K562 (cell line): ENCODE data around the gene MEGF9. TPM values are rescaled to one million over a fixed set of nuclear protein-coding genes. Genes with fewer than 3 reads are reported as not detected.

Experiments used
- ATAC-seq: fragments of 200-7000 bp; cut with Tn5 transposase; 3 replicates; pipeline ENCODE4 v1.9.1; 2020; ENCODE audit warnings: moderate library complexity
- BruUV-seq: library from RNA; stranded (reverse); fragments of 400-500 nt; replicated peaks from 2 replicates; lab custom pipeline; 2021; lab: Mats Ljungman, UMichigan
- CTCF ChIA-PET: fragments of 300-600 bp; formaldehyde crosslinking; extraction: SDS; loops from one replicate; lab custom pipeline; 2021; ENCODE audit warnings: low intra/inter-chr PET ratio; lab: Yijun Ruan, JAX
- POLR2A ChIA-PET: fragments of 300-600, 350-650 bp; sonication (Branson Sonifier 250); formaldehyde crosslinking; extraction: SDS; loops from one replicate; lab custom pipeline; 2021; ENCODE audit warnings: antibody characterized with exemption, inconsistent platforms; lab: Yijun Ruan, JAX
- DNase-seq, 4 experiments: peaks; one replicate each; pipeline versions ENCODE4 v3.0.0 to v3.0.0-alpha.2; 2011 to 2018; ENCODE audit warnings: low spot score in 3 of 4, mixed read lengths in 3 of 4; ENCODE audit errors: extremely low read depth in 1 of 4
- FAIRE-seq: peaks from 2 replicates; lab custom pipeline; 2011; peaks lifted over from hg19 to GRCh38; lab: Jason Lieb, UNC
- H2AFZ ChIP-seq: 2 replicates; pipeline ENCODE4 v1.6.0; 2011; ENCODE audit warnings: low read depth, low read length, control low read depth, inconsistent platforms
- H3K27ac ChIP-seq: fragments of 200-600 bp; 3 replicates; pipeline ENCODE4 v1.8.0; 2011; ENCODE audit warnings: low read depth, mild to moderate bottlenecking, control low read depth, inconsistent platforms, low read length, moderate library complexity, mixed read lengths; ENCODE audit errors: extremely low read depth
- H3K27me3 ChIP-seq, 2 experiments: fragments of 300-600 bp in 1 of 2; 2 replicates in 1 of 2; 3 replicates in 1 of 2; pipeline versions ENCODE4 v1.6.0 to v1.8.0; 2011; ENCODE audit warnings: inconsistent platforms in 2 of 2, low read length in 2 of 2, mild to moderate bottlenecking in 1 of 2, mixed read lengths in 1 of 2, moderate library complexity in 1 of 2; ENCODE audit not compliant: control insufficient read depth in 2 of 2, insufficient read depth in 2 of 2
- H3K36me3 ChIP-seq: fragments of 300-600 bp; 3 replicates; pipeline ENCODE4 v1.8.0; 2011; ENCODE audit warnings: mild to moderate bottlenecking, low read length, inconsistent platforms; ENCODE audit not compliant: control insufficient read depth, insufficient read depth
- H3K4me1 ChIP-seq, 2 experiments: fragments of 200-600 bp in 1 of 2; replicated peaks in 1 of 2; 2 replicates in 1 of 2; 3 replicates in 1 of 2; pipeline versions ENCODE4 v1.5.1 to v1.8.0; 2011; ENCODE audit warnings: inconsistent platforms in 2 of 2, low read length in 2 of 2, mild to moderate bottlenecking in 1 of 2, mixed read lengths in 1 of 2, moderate library complexity in 1 of 2; ENCODE audit not compliant: control insufficient read depth in 2 of 2, insufficient read depth in 2 of 2
- H3K4me2 ChIP-seq: 2 replicates; pipeline ENCODE4 v1.6.1; 2011; ENCODE audit warnings: low read length, control low read depth, inconsistent platforms, mixed read lengths; ENCODE audit not compliant: insufficient read depth
- H3K4me3 ChIP-seq: fragments of 200-600 bp; sonication (generic), shearing (Covaris generic); 2 replicates; pipeline ENCODE4 v1.5.1; 2016; ENCODE audit warnings: control low read depth, inconsistent platforms
- H3K79me2 ChIP-seq: fragments of 200-600 bp; 3 replicates; pipeline ENCODE4 v1.8.0; 2011; ENCODE audit warnings: low read length, inconsistent platforms; ENCODE audit not compliant: control insufficient read depth, insufficient read depth
- H3K9ac ChIP-seq, 2 experiments: 2 replicates each; pipeline versions ENCODE4 v1.6.0 to v1.6.1; 2011; ENCODE audit warnings: low read depth in 2 of 2, low read length in 2 of 2, control low read depth in 1 of 2, inconsistent platforms in 1 of 2, mild to moderate bottlenecking in 1 of 2, mixed read lengths in 1 of 2; ENCODE audit not compliant: insufficient read depth in 1 of 2
- H3K9me1 ChIP-seq: one replicate; pipeline ENCODE4 v1.6.0; 2011; ENCODE audit warnings: inconsistent platforms, mild to moderate bottlenecking, low read length, moderate library complexity; ENCODE audit not compliant: control insufficient read depth, insufficient read depth
- H3K9me3 ChIP-seq: replicated peaks from 2 replicates; pipeline ENCODE4 v1.5.1; 2011; ENCODE audit warnings: low read depth, low read length, inconsistent platforms; ENCODE audit not compliant: control insufficient read depth, insufficient read depth
- H4K20me1 ChIP-seq: replicated peaks from 2 replicates; pipeline ENCODE4 v1.6.1; 2011; ENCODE audit warnings: low read length, inconsistent platforms, mixed read lengths; ENCODE audit not compliant: control insufficient read depth, insufficient read depth
- ARID1B ChIP-seq: fragments of 450-650 bp; IDR thresholded peaks from 2 replicates; pipeline ENCODE4 v1.6.1; 2016; ENCODE audit warnings: antibody characterized with exemption, mild to moderate bottlenecking, inconsistent platforms
- CBFA2T2 ChIP-seq: fragments of 450-650 bp; conservative IDR thresholded peaks from 2 replicates; pipeline ENCODE4 v1.6.1; 2017; ENCODE audit warnings: mild to moderate bottlenecking
- CBFA2T3 ChIP-seq: fragments of 450-650 bp; IDR thresholded peaks from 2 replicates; pipeline ENCODE4 v1.6.1; 2017
- MXI1 ChIP-seq: IDR thresholded peaks from 2 replicates; pipeline ENCODE4 v1.6.1; 2011; ENCODE audit warnings: low read depth, mild to moderate bottlenecking, improper control_type of control experiment, low read length
- NFIC ChIP-seq: fragments of 450-650 bp; IDR thresholded peaks from 2 replicates; pipeline ENCODE4 v1.6.1; 2017; ENCODE audit warnings: mild to moderate bottlenecking, inconsistent platforms
- RBFOX2 ChIP-seq: fragments of 200-400 bp; formaldehyde crosslinking; IDR thresholded peaks from 2 replicates; pipeline ENCODE4 v1.6.1; 2017; ENCODE audit warnings: low read depth, mild to moderate bottlenecking, low read length, moderate library complexity
- TCF3 ChIP-seq: sonication (generic); formaldehyde crosslinking; IDR thresholded peaks from 2 replicates; pipeline ENCODE4 v1.4.0; 2020; ENCODE audit warnings: mild to moderate bottlenecking, missing genetic modification reagents
- TEAD4 ChIP-seq, 2 experiments: sonication (generic) in 1 of 2; formaldehyde crosslinking in 1 of 2; IDR thresholded peaks; 2 replicates each; pipeline versions ENCODE4 v1.6.1 to v1.8.0; 2012 to 2022; ENCODE audit warnings: borderline replicate concordance in 1 of 2, inconsistent platforms in 1 of 2, low read length in 1 of 2, mild to moderate bottlenecking in 1 of 2, missing genetic modification reagents in 1 of 2
- ZNF165 ChIP-seq: fragments of 250-450 bp; sonication (Bioruptor Pico); IDR thresholded peaks from 2 replicates; pipeline ENCODE4 v1.4.0; 2020; ENCODE audit warnings: borderline replicate concordance
- WGBS: fragments of 100-300 bp; shearing (Covaris generic); methylation state at CpG from one replicate; pipeline ENCODE4 v1.1.6; 2016; ENCODE audit warnings: low coverage, mixed read lengths; ENCODE audit not compliant: insufficient coverage; ENCODE audit errors: missing lambda C conversion rate; 5-methylcytosine and 5-hydroxymethylcytosine counted together
- in situ Hi-C: fragments of 300-500 bp; cut with MboI; formaldehyde crosslinking; loops from 4 replicates; pipeline ENCODE4 v1.15.0; 2018; ENCODE audit warnings: inconsistent platforms, mixed read lengths
- intact Hi-C: fragments of 100-400 bp; cut with micrococcal nuclease; formaldehyde crosslinking; loops from 2 replicates; pipeline ENCODE4 v1.14.2; 2022
- polyA plus RNA-seq, 8 experiments: library from polyadenylated mRNA; depleted of rRNA in 4 of 8; stranded (reverse) in 5 of 8; unstranded in 3 of 8; fragments of >200 nt; fragmentation: Nextera tagmentation in 2 of 8; fragmentation: Illumina TruSeq in 1 of 8; extraction: Ambion mirVana in 2 of 8; extraction: Trizol in 1 of 8; gene quantifications; 2 replicates each; pipeline versions ENCODE4 v1.2.1 to v1.2.3, GENCODE V29; 2011 to 2014; ENCODE audit warnings: inconsistent platforms in 1 of 8, missing spikeins in 1 of 8
- total RNA-seq, 7 experiments: library from RNA; depleted of rRNA in 6 of 7; stranded (reverse); fragments of >200 nt in 6 of 7; fragmentation: Illumina TruSeq in 2 of 7; extraction: Trizol in 2 of 7; gene quantifications; 2 replicates each; pipeline versions ENCODE4 v1.2.1 to v1.2.3, GENCODE V29; 2011 to 2021; ENCODE audit warnings: low replicate concordance in 1 of 7

MEGF9 gene
- total and polyA plus RNA-seq, 9 of the 15 experiments (the other 6 are each of a cell fraction or from before 2014, with no cell fraction given), result 2.1 to 6.2 (median 3.8) TPM

DNA sequence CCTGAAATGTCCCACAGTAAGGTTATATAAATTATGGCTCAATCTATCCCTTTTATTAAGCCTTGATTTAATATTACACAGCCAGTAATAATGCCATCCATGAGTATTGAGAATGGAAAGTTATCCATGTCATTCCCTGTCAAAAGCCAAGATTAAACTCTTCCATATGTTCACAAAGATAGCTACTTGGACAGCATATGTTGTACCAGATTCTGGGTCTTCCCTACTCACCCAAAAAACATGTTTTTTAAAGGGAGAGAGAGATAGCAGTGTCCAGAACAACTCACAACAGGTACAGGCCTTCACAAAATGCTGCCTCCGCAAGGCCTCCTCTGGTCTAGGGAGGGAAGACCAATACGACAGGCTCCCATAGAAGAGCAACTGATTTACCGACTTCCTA lies 149.7 kb downstream of the MEGF9 start (continued):
- TF ChIP-seq TEAD4 (IDR thresholded peaks at IDR 0.05; ENCODE audit: low read length) (peak; percentile 25; the same call in 1 of the 2 replicates), TEAD4 (CRISPR knock-in tag; IDR thresholded peaks at IDR 0.05; ENCODE audit: borderline replicate concordance) (no peak), ARID1B (peak; percentile 43), CBFA2T2 (peak; percentile 31; the same call in 1 of the 2 replicates), RBFOX2 (no peak), TCF3 (CRISPR knock-in tag) (peak; percentile 61), CBFA2T3 (peak; percentile 58)

DNA sequence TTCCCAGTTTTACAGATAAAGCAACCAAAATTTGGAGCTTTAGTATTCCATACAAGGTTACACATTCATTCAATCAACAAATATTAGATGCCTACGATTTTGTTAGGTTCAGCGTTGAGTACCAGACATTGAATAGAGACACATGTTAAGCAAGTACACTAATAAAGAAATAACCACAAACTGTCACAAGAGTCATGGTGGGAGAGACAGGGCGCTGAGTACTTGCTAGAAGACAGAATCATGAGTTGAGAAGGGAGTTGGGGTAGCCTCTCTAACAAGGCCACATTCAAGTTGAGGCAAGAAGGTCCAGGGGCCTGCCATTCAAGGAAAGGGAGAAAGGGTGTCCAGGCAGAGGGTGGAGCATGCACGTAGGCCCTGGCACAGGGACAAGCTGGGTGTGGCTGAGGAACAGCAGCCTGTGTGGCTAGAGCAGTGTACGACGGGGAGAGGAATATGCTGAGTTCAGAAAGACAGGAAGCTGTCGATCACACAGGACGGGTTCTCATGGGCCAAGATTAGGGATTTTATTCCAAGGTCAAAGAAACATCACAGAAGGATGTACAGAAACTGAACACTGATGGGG lies 151.3 kb downstream of the MEGF9 start:
- Histone ChIP-seq H3K36me3 (peaks cover 77% of the 10 kb centered on the region), H3K4me3 (no peak overlapping the region), H3K9me1 (no peaks in the 10 kb centered on the region), H4K20me1 (peaks cover 7% of the 10 kb centered on the region), H3K4me1 (peaks cover 4 to 17% of the 10 kb centered on the region in 2 experiments; a peak in 3 of 5 replicates), H3K27ac (peak overlapping the region; percentile 40; the same call in 2 of the 3 replicates), H2AFZ (no peak overlapping the region), H3K27me3 (no peaks in the 10 kb centered on the region), H3K4me2 (peak overlapping the region; percentile 45; the same call in 1 of the 2 replicates), H3K79me2 (peaks cover 34% of the 10 kb centered on the region; the same call in 2 of the 3 replicates), H3K9me3 (no peaks in the 10 kb centered on the region), H3K9ac (peak overlapping the region; percentile 9 to 49; a peak in 2 of 4 replicates)
- ATAC-seq (peak; percentile 66), DNase-seq (peak in 3 of 4 experiments; percentile 15 to 38 (median 24)), FAIRE-seq (peak; percentile 55)
- 57% methylated on average over 8 of the region's 8 CpGs for WGBS
- TF ChIP-seq NFIC (0 out of 2 replicates have a peak, but pooled peaks have one; percentile 29), MXI1 (no peak), ZNF165 (CRISPR knock-in tag) (peak; percentile 90; the same call in 1 of the 2 replicates)
- POLR2A ChIA-PET, result no interaction called here
- no TSS peak for BruUV-seq
- intact Hi-C loops (no loop called here), in situ Hi-C loops (no loop called here)
- CTCF ChIA-PET, result no interaction called here
